ENCODE measurements around the gene BGN. TPM values are rescaled to one million over a fixed set of nuclear protein-coding genes. Genes with fewer than 3 reads are reported as not detected.

BGN gene
- total and polyA plus RNA-seq, 2 experiments from 2014 or later = 0.87 to 1.8 TPM

GRCh38 chrX:153537526-153538295 is 42.9 kb downstream of the BGN start (continued):
- TF ChIP-seq ZNF462 (CRISPR knock-in tag; IDR thresholded peaks at IDR 0.05) = no peak
- no peak for TF ChIP-seq REST (IDR thresholded peaks at IDR 0.05; ENCODE audit: unreplicated experiment)
- no peak for TF ChIP-seq ZNF331 (CRISPR knock-in tag; IDR thresholded peaks at IDR 0.05; ENCODE audit: low read depth)

- Histone ChIP-seq H3K79me2 (replicated peaks; ENCODE audit: insufficient read depth) (no peaks in the 10 kb centered on the region), H3K4me1 (ENCODE audit: insufficient read depth) (no peaks in the 10 kb centered on the region), H3K27ac (ENCODE audit: low read depth) (no peak overlapping the region), H3K4me3 (no peak overlapping the region), H4K20me1 (replicated peaks; ENCODE audit: insufficient read depth) (no peaks in the 10 kb centered on the region), H3K4me2 (no peak overlapping the region), H2AFZ (no peak overlapping the region), H3K27me3 (ENCODE audit: insufficient read depth) (no peaks in the 10 kb centered on the region), H3F3A (replicated peaks; ENCODE audit: low read depth) (no peaks in the 10 kb centered on the region), H3K9me2 (ENCODE audit: insufficient read depth) (no peaks in the 10 kb centered on the region), H3K36me3 (ENCODE audit: insufficient read depth) (no peaks in the 10 kb centered on the region)
- no peak overlapping the region for H3K4me3 Mint-ChIP-seq
- ATAC-seq (no peak), DNase-seq (ENCODE audit: low spot score) (no peak)
- H3K4me1 Mint-ChIP-seq = no peaks in the 10 kb centered on the region
- H3K27ac Mint-ChIP-seq = no peak overlapping the region
- H3K36me3 Mint-ChIP-seq (ENCODE audit: low read depth) = no peaks in the 10 kb centered on the region
- H3K9me3 Mint-ChIP-seq = no peaks in the 10 kb centered on the region
- peaks cover 2% of the 10 kb centered on the region for H3K27me3 Mint-ChIP-seq (ENCODE audit: insufficient read depth, low read depth, poor library complexity)
- no peak for TF ChIP-seq REST (IDR thresholded peaks at IDR 0.05; ENCODE audit: unreplicated experiment)
- TF ChIP-seq, protein P1, sequence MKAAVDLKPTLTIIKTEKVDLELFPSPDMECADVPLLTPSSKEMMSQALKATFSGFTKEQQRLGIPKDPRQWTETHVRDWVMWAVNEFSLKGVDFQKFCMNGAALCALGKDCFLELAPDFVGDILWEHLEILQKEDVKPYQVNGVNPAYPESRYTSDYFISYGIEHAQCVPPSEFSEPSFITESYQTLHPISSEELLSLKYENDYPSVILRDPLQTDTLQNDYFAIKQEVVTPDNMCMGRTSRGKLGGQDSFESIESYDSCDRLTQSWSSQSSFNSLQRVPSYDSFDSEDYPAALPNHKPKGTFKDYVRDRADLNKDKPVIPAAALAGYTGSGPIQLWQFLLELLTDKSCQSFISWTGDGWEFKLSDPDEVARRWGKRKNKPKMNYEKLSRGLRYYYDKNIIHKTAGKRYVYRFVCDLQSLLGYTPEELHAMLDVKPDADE (IDR thresholded peaks at IDR 0.05) = no peak
- TF ChIP-seq STAT1 (IDR thresholded peaks at IDR 0.05; ENCODE audit: unreplicated experiment) = no peak
- TF ChIP-seq CREB1 (CRISPR knock-in tag; IDR thresholded peaks at IDR 0.05; ENCODE audit: low read depth) = no peak
- no peak for TF ChIP-seq NANOG (IDR thresholded peaks at IDR 0.05; ENCODE audit: borderline replicate concordance)
- TF ChIP-seq JUNB (IDR thresholded peaks at IDR 0.05; ENCODE audit: unreplicated experiment) = no peak
- no peak for TF ChIP-seq EZH2phosphoT487 (IDR thresholded peaks at IDR 0.05; ENCODE audit: unreplicated experiment)
- no peak for TF ChIP-seq ZNF114 (CRISPR knock-in tag; IDR thresholded peaks at IDR 0.05)
These were observed 43.6 kb downstream of the BGN start for GRCh38 chrX:153538424-153538823.

Data from GM23338 (cell line).